SU-DHL-6 (cell line): ENCODE measurements around the gene WASF3.

Experiments
- CTCF ChIP-seq: fragments of 200-600 bp; sonication (generic); IDR thresholded peaks from one replicate; pipeline ENCODE4 v1.5.1; 2017; ENCODE audit warnings: antibody characterized with exemption, mild to moderate bottlenecking, low read length, moderate library complexity; ENCODE audit not compliant: insufficient read depth, poor library complexity, severe bottlenecking
- EZH2phosphoT487 ChIP-seq: fragments of 200-600 bp; sonication (generic), shearing (Covaris generic); conservative IDR thresholded peaks from 2 replicates; pipeline ENCODE4 v1.6.1; 2018; ENCODE audit warnings: mild to moderate bottlenecking, antibody characterized with exemption, low read length, moderate library complexity, mixed read lengths

GRCh38 chr13:26557393-26558073, at the start of gene WASF3:
- TF ChIP-seq EZH2phosphoT487 (no peak), CTCF (no peak)
